ENCODE data around the gene ACOT12.
A peak's percentile ranks its signal among the peaks of the same experiment; 100 is the strongest.
"Not testable (repeated sequence)": the region's sequence is repeated elsewhere in the genome, so short reads cannot be mapped to it uniquely, and the experiment has no call there.

The ACOT12 gene

DNA sequence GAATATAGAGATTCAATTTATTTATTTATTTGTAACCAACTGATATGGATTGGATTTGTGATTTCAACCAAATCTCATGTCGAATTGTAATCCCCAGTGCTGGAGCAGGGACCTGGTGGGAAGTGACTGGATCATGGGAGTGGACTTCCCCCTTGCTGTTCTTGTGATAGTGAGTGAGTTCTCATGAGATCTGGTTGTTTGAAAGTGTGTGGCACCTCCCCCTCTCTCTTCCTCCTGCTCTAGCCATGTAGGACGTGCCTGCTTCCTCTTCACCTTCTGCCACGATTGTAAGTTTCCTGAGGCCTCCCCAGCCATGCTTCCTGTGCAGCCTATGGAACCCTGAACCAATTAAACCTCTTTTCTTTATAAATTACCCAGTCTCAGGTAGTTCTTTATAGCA lies 55.7 kb downstream of the ACOT12 start:
- not testable (repeated sequence) for DNase-seq (ENCODE audit: low spot score)

DNA sequence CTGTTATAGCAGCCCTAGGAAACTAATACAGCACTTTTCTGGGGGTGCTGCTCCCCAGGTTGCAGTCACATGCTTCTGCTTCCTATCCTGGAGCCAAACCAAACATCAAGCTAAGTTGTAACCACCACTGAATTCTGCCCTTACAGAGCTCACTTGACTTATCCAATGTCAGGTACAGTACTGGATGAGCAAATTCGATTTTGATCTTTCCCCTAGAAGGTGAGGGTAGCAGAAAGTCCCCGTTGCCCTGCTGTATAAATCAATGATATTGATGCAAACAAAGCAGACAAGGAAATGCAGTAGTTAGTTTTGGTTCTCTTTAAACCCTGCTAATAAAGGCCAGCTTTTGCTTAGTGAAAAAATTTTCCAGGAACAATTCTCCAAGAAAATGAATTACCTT lies 56.1 kb downstream of the ACOT12 start:
- no peak for DNase-seq (ENCODE audit: low spot score)

DNA sequence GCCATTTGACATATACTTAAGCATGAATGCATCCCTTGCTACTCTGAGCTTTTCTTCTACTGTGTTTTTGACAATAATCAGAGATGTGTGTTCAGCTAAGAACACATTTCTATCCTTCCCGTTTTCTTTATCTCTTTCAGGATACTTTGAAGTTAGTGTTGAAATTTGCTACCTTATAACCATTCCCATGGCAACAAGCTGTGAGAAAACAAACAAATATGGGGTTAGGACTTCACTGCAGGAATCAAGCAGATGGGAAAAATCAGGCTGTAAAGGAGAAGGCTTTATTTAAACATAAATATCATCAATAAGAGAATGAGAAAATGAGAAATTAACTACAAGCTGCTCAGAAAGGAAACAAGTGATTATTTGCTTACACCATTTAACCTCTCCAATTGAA lies 57.4 kb downstream of the ACOT12 start:
- no peak for DNase-seq (ENCODE audit: low spot score)

DNA sequence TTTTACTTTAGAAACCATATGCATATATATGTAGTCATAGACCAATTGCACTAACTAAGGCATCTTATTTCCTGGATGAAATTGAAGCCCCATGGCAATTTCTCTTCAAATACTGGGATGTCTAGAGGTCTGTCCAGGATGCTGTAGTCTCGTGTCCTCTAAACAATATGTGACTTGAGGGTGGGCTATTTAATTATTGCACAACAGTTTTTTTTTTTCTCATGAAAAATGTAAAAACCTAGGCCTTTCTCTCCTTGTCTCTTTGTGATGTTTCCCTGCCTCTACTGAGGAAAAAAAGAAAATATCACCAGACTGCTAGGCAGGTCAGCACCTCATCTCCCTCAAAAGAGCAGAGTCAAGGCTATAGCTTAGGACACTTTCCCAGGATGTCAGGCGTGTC lies 58.0 kb downstream of the ACOT12 start:
- DNase-seq (ENCODE audit: low spot score): no peak

DNA sequence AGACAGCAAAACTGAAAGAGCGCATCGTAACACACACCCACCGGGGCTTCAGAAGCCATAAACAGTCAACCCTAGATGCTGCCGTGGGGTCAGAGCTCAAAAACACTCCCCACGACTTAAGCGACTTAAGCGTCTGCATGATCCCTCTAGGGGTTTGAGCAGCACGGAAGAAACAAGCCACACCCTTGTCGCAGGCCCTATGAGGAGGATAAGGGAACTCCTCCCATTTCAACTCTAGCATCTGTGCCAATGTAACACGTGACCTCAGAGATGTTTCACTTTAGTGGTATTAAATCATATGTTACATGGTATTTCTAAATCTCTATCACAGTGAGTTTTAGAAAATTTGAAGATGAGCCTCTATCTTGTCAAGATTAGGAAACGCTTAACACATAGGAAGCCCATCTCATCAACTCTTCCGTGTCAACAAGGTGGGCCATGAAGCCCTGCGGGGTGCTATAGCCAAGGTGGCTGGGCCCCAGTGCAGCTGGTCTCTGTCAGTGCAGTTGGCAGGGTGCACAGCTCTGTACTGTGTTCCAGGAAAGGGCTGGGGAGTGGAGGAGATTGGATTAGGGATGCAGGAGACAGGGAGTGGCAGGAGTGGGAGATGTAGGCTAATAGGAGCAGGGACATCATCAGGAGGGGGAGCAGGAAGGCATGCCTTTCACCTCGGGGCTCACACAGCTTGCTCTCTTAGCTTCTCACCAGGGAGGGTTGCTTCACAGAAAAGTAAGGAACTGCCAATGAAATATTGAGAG lies 59.5 kb downstream of the ACOT12 start:
- DNase-seq (ENCODE audit: low spot score): peak; percentile 3

DNA sequence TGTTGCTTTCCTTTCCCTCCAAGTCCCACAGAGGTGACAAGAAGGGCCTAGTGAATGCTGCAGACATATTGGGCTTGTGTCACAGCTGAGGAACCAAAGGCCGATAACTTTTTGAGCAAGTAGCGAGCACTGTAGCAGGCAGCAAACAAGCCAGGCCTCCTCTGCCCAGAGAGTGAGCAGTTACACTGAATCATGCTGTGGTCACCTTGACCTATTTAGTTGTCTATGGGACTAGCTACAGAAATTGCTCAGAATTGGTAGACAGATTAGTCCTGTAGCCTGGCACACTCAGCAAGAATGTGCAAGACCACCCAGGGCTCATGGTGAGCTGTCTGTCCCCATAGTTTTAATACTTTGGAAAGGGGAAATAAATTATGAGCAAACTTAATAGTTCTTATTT lies 67.4 kb downstream of the ACOT12 start:
- DNase-seq (ENCODE audit: low spot score): no peak

DNA sequence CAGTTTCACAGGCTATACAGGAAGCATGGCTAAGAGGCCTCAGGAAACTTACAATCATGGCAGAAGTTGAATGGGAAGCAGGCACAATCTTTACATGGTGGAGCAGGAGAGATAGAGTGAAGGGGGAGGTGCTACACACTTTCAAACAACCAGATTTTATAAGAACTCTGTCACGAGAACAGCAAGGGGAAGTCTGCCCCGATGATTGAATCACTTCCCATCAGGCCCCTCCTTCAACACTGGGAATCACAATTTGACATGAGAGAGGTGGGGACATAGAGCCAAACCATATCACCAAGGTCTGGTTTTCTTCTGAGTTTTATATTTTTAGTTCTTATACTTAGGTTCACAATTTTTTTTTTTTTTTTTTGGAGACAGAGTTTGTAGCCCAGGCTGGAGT lies 76.4 kb downstream of the ACOT12 start:
- no peak for DNase-seq (ENCODE audit: low spot score)

DNA sequence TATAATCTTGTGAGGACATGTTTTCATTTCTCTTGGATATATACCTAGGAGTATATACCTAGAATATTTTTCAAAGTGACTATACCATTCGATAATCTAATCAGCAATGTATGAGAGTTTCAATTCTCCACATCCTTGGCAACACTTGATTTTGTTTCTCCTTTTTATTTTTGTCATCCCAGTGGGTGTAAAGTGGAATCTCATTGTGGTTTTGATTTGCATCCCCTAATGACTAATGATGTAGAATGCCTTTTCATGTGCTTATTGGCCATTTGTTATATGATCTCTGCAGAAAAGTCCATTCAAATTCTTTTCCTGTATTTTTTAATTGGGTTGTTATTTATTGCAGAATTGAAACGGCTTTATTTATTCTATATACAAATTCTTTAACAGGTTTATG lies 77.4 kb downstream of the ACOT12 start:
- no peak for DNase-seq (ENCODE audit: low spot score)

DNA sequence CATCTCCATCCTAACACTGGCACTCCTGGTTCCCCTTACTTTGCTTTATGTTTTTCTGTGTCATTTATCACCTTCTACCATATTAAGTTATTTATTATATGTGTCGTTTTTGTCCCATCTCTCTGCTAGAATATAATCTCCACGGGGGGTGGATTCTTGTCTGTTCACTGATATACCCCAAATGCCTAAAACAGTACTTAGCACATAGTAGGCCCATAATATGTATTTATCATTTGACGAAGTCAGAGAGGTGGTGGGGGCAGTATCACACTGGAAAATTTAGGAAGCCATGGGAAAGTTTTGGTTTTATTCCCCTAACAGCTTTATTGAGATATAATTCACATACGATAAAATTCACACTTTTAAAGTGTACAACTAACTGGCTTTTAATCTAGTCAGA lies 78.1 kb downstream of the ACOT12 start:
- DNase-seq (ENCODE audit: low spot score): no peak

DNA sequence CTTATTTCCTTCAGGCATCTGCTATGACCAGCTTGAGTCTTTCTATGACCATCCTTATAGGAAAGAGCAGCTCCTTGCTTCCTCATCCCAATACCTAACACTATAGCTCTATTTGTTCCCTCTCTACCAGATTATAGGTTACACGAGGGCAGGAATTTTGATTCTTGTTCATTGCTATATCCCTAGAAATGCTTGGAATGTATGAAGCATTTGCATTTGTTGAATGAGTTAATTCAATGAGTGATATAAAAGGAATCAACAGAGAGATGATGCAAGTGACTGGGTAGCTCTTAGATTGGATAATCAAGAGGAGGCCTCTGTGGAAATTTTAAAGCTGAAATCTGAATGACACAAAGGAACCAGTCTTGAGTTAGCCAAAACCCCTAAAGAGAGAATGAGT lies 78.6 kb downstream of the ACOT12 start:
- DNase-seq (ENCODE audit: low spot score): no peak

DNA sequence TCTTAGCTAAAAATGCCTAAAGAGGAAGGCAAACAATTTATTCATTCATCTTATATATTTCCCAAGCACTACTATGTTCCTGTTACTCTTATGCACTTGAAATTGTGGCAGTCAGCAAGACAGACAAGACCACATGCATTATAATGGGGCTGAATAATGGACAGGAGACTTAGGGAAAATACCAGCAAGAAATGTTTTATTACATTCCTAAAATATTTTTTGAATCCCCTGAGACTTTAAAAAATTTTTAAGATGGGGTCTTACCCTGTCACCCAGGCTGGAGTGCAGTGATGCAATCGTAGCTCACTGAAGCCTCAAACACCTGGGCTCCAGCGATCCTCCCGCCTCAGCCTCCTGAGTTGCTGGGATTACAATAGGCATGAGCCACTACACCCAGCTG lies 79.4 kb downstream of the ACOT12 start:
- no peak for DNase-seq (ENCODE audit: low spot score)

DNA sequence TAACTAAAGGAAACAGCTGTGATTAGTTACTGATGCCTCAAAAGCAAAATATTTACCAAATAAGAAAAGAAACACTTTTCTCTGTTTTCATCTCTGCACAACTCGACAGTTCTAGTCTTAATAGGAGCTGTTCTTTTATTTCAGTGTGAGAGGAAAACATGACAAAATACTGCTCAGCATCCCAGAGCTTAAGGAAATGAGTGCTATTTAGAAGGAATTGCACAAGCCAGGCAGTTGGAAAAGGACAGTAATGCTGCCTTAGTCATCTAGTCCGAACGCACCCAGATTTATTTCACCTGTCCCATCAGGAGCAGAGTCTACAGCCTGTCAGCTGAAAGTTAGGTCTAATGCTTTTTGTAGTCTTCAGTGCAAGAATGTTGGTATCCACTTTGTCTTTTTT lies 80.2 kb downstream of the ACOT12 start:
- no peak for DNase-seq (ENCODE audit: low spot score)

DNA sequence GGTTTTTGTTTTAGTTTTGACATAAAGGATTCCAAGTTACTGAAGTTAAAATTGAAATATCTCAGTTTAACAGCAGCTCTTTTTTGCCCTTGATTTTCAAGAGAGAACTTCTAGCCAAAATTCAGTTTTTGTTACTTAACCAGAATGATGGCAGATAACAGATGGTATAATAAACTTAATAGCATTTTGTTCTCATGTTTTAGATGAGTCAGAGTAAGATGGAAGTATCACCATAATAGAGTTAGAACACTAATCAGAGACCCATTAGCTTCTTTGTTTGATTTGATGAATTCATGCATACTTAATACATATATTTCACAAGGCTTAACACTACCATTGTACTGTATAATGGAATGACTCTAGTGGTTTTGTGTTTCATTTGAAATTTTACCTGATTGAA lies 80.7 kb downstream of the ACOT12 start:
- DNase-seq (ENCODE audit: low spot score): no peak

DNA sequence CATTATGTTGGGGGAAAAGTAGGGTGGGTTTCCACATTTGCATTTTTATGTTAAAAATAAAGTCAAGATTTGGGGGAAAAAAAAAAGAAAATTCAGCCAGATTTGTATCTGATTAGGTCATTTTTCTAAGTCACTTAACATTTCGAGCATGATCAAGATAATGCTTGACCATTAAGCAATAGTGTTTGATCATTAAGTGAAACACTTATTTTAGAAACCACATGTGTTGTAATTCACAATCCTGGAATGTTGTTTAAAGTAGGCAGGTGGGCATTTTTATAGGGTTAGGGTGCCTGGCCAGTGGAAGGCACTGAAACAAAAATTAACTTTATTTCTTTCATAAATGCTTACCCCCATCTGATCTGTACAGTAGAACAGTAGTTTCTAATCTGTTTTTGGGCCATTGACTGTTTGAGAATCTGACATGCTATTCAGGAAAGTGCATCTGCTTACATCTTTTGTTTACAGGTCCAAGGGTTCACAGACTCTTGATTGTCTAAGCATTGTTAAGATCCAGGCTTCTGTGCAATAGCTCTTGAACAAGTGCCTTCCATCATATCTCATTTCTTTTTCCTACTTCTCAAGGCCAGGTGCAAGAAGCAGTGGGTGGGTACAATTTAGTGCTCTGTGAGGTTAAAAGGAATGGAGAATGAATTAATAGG lies 83.4 kb downstream of the ACOT12 start:
- DNase-seq (ENCODE audit: low spot score): no peak

DNA sequence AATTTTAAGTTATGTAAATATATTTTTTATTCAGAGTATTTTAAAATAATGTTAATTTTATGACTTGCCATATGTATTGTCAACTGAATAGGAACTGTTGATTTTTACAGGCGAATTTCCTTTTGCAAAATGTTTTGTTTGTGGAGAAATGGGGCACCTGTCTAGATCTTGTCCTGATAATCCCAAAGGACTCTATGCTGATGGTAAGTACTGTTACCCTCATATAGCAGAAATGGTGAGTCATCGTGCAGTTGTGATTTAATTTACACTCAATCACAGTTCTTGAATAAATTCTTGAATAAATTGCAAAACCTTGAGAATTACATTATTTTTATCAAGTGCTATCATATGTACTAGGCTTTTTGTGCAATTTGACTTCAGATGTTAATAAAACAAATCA lies 85.1 kb downstream of the ACOT12 start:
- DNase-seq (ENCODE audit: low spot score): no peak

DNA sequence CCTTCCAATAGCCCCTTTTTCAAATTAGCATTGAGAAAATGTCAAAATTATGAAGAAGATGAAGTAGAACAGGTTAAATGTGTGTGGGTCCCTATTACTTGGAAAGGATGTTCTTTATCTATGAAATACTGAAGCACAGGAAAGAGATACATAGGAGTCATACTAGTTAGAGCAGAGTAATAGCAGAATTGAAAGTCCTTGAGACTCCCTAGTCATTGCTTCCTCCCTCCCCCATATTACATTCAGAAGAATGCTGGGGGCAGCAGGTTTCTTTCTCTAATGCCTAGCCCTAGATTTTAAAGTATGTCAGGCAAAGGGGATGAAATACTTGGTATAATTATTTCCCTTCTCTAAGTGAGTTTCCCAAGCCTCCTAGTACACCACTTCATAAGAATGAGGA lies 88.1 kb downstream of the ACOT12 start:
- no peak for DNase-seq (ENCODE audit: low spot score)

DNA sequence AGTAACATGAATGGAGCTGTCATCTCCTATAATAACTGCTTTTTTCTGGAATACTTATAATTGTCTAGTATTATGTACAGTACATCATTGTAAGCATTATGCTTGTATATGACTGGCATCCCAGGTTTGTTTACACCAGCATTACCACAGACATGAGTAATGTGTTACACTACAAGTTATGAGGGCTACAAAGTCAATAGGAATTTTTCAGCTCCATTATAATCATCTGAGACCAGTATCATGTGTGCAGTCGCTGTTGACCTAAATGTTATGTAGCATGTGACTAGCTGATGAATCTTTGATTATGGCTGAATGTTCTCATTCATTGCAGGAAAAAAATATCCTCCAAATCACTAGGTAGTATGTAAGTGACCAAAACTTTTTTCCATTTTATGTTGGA lies 90.4 kb downstream of the ACOT12 start:
- DNase-seq (ENCODE audit: low spot score): peak; percentile 50

DNA sequence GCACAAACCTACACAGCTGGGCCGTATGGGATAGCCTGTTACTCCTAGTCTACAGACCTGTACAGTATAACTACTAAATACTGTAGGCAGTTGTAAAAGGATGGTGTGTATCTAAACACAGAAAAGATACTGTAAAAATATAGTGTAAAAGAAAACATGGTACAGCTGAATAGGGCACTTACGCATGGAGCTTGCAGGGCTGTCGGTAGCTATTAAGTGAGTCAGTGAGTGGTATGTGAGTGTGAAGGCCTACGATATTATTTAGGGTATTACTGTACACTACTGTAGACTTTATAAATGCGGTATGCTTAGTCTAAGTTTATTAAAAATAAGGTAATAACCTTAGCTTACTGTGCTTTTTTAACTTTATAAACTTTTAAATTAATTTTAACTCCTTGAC lies 91.3 kb downstream of the ACOT12 start:
- DNase-seq (ENCODE audit: low spot score): no peak

DNA sequence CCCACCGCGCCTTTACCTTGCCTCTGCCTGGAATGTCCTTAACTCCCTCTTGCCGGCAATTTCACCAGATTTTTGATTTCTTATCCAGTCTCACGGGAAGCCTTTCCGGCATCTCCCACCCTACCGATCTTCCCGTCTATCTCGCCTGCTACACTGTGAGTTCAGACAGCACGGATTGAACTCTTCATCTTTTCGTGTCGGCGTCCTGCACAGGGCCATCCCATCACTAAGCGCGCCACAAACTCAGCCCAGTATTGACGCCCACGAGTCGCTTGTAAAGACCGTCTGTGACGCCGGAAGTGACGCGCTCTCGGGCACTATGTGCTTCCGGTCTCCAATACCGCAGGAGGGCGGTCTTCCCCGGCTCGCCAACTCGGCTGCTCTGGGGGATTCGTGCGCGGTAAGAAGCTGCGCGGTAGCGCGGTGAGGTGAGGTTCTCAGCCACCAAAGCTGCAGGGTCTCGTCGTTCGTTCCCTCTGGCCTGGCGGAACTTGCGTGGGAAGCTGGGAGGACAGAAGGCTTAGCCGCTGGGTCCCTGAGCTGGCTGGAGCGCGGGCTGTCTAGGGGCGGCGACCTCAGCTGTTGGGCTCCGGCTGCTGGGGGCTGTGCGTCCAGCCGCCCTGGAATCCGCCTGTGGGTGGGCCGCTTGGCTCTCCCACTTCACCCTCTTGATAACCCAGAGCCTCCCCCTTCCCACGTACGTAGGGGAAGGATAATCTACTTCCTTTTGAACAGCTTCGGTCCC lies 92.5 kb downstream of the ACOT12 start, which contains the start of gene ZCCHC9:
Gene ZCCHC9 (plus strand): TSS at position 317 of the 745 bp plus-strand sequence. CDS start 3,171 bp downstream, outside the sequence.
- DNase-seq (ENCODE audit: low spot score): peak; percentile 31

DNA sequence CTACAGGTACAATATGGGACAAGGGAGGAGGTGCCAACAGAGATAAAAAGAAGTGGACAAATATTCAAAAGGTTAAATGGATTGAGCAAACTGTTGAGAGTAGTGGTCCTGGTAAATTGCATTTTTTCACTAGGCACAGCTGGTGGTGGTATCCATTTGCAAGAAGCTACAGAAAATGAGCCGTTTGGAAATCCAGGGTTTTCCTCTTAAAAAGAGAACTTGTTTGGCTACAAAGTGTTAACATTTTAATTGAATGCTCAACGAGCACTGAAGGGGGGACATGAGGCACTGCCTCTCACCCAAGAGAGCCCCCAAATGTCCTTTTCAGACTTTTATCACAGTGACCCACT lies 93.0 kb downstream of the ACOT12 start:
- no peak for DNase-seq (ENCODE audit: low spot score)

DNA sequence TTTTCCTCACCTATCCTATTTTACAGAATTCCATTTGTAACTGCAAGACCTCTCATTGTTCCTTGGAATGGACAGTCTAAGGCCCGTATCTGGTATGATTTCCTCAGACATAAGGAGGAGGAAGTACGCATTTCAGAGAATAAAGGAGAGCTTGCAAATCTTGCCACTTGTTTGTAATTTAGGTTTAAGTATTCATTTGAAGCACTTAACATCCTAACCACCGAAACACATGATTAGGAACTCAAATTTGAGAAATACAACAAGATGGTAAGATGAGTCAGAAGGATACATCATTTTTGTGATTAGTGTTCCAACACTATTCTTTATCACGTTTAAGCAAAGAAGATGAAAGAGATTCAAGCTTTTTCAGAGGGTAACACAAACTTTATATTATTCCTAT lies 96.4 kb downstream of the ACOT12 start:
- DNase-seq (ENCODE audit: low spot score): no peak

DNA sequence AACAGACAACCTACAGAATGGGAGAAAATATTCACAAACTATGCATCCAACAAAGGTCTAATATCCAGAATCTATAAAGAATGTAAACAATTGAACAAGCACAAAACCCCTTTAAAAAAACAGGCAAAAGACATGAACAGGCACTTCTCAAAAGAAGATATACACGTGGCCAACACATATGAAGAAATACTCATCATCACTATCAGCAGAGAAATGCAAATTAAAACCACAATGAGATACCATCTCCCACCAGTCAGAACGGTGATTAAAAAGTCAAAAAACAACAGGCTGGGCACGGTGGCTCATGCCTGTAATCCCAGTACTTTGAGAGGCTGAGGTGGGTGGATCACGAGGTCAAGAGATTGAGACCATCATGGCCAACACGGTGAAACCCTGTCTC lies 99.9 kb downstream of the ACOT12 start:
- not testable (repeated sequence) for DNase-seq (ENCODE audit: low spot score)

DNA sequence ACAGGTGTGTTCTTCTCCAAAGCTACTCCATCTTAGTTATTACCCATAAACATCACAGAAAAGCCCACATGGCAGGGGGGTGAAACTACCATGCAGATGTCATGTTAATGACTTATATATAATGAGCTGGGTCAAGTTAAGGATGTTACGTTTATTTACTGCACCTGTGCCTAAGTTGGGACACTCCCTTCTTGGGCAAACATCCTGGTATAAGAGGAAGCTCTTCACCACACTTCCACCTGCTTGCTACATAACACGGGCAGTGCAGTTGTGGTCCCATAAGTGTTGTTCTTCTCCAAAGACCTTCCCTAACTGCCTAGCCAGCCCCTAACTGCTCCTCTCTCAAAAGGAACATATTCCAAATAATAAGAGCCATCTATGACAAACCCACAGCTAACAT lies 101.8 kb downstream of the ACOT12 start:
- no peak for DNase-seq (ENCODE audit: low spot score)
